ENCODE data around the gene RSBN1. TPM values are rescaled to one million over a fixed set of nuclear protein-coding genes. Genes with fewer than 3 reads are reported as not detected.

RSBN1 gene
- total RNA-seq, 4 donors from 2014 or later, result 18.2 to 37.6 (median 24.5) TPM

DNA sequence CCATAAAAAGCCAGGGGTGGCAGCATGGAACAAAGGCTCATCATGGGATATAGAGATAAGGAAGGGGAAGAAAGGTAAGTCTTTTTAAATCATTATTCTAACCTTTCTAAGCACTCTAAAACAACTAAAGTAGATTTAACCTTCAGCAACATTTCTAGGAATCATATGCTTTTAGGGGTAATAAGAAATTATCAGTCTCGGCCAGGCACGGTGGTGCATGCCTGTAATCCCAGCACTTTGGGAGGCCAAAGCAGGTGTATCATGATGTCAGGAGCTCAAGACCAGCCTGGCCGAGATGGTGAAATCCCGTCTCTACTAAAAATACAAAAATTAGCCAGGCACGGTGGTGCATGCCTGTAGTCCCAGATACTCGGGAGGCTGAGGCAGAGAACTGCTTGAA, 32.7 kb downstream of the RSBN1 start:
- intact Hi-C loops (cut with DNase I; ENCODE audit: low total_unique reads), result no loop called here
- 92 to 96% methylated on average over 6 of the region's 6 CpGs for WGBS, 2 donors
- TF ChIP-seq POLR2A (IDR thresholded peaks at IDR 0.05), result no peak
- TF ChIP-seq, protein P1, sequence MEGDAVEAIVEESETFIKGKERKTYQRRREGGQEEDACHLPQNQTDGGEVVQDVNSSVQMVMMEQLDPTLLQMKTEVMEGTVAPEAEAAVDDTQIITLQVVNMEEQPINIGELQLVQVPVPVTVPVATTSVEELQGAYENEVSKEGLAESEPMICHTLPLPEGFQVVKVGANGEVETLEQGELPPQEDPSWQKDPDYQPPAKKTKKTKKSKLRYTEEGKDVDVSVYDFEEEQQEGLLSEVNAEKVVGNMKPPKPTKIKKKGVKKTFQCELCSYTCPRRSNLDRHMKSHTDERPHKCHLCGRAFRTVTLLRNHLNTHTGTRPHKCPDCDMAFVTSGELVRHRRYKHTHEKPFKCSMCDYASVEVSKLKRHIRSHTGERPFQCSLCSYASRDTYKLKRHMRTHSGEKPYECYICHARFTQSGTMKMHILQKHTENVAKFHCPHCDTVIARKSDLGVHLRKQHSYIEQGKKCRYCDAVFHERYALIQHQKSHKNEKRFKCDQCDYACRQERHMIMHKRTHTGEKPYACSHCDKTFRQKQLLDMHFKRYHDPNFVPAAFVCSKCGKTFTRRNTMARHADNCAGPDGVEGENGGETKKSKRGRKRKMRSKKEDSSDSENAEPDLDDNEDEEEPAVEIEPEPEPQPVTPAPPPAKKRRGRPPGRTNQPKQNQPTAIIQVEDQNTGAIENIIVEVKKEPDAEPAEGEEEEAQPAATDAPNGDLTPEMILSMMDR (IDR thresholded peaks at IDR 0.05), result no peak
- no peak for DNase-seq (ENCODE audit: low spot score in 2 of 2)
- H3K4me3 ChIP-seq (ENCODE audit: low read depth, poor library complexity, severe bottlenecking), result no peak overlapping the region

- TF ChIP-seq POLR2A (IDR thresholded peaks at IDR 0.05), result no peak
- TF ChIP-seq, protein P1 (IDR thresholded peaks at IDR 0.05), result no peak
- intact Hi-C loops (cut with DNase I; ENCODE audit: low total_unique reads), result no loop called here
- no peak overlapping the region for H3K4me3 ChIP-seq (ENCODE audit: low read depth, poor library complexity, severe bottlenecking)
- no peak for DNase-seq (ENCODE audit: low spot score in 2 of 2)
- 93% methylated on average over 4 of the region's 4 CpGs for WGBS, 2 donors
Measured at GRCh38 chr1:113777561-113777960, 34.7 kb downstream of the RSBN1 start.

DNA sequence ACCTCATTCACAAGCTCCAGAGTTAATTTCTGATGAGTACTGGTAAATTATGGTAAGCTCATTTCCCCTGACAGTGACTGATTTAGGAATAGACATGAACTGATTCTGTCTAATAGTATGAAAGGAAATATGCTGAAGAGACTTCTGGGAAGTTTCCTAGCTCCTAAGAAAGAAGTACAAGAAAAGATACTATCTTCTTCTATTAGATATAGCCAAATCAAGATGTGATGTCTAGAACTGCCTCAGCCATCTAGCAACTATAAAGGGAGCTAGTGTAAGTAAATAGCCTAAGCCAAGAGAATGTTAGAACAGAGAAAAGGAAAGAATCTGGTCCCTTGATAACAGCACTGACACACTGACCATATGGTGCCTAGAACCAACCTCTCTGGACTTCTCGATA, 42.2 kb downstream of the RSBN1 start:
- TF ChIP-seq POLR2A (IDR thresholded peaks at IDR 0.05), result no peak
- TF ChIP-seq, protein P1 (IDR thresholded peaks at IDR 0.05), result no peak
- DNase-seq (ENCODE audit: low spot score in 2 of 2), result no peak
- H3K4me3 ChIP-seq (ENCODE audit: low read depth, poor library complexity, severe bottlenecking), result no peak overlapping the region
- 92% methylated on average over 1 of the region's 1 CpG for WGBS, 2 donors
- intact Hi-C loops (cut with DNase I; ENCODE audit: low total_unique reads), result no loop called here

- TF ChIP-seq POLR2A (IDR thresholded peaks at IDR 0.05), result no peak
- TF ChIP-seq, protein P1 (IDR thresholded peaks at IDR 0.05), result no peak
- intact Hi-C loops (cut with DNase I; ENCODE audit: low total_unique reads), result no loop called here
Measured at GRCh38 chr1:113769601-113769970, 42.7 kb downstream of the RSBN1 start.

DNA sequence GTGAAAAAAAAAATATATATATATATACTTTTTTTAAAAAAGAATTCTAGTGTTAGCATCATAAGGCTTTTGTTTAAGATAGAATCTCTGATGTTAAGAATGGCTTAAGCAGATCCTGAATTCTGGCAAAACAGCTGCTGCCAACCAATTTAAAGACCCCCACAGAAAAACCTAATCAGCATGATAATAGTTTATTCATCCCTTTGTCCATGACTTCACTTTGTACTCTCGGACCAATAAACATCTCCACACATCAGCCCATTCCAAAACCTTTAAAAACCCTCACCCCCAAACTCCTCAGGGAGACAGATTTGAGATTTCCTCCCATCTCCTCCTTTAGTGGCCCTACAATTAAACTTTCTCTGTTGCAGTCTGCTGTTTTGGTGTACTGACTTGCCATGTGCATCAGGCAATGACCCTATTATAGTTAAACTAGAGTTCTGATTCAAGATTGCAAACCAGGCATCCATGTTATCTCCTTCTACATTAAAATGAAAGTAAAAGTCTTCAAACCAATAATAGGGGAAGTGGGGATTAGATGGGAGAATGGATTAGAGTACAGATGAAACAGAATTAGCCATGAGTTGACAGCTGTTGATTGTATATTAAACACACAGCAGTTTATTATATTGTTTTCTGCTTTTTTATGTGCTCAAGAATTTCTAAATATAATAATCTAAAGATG, 43.2 kb downstream of the RSBN1 start:
- 47 to 93% methylated on average over 1 of the region's 1 CpG for WGBS, 2 donors
- intact Hi-C loops (cut with DNase I; ENCODE audit: low total_unique reads), result no loop called here
- no peak overlapping the region for H3K4me3 ChIP-seq (ENCODE audit: low read depth, poor library complexity, severe bottlenecking)
- DNase-seq (ENCODE audit: low spot score in 2 of 2), result no peak
- TF ChIP-seq, protein P1 (IDR thresholded peaks at IDR 0.05), result no peak
- TF ChIP-seq POLR2A (IDR thresholded peaks at IDR 0.05), result no peak

More at GRCh38 chr1:113769601-113769970, 42.7 kb downstream of the RSBN1 start:
- no peak overlapping the region for H3K4me3 ChIP-seq (ENCODE audit: low read depth, poor library complexity, severe bottlenecking)
- no peak for DNase-seq (ENCODE audit: low spot score in 2 of 2)

Data from lower leg skin (tissue), 4 donors.